Astrocyte (in vitro differentiated cells and primary cell): ENCODE measurements around the gene C12orf50. TPM values are rescaled to one million over a fixed set of nuclear protein-coding genes. Genes with fewer than 3 reads are reported as not detected.

Experiments used
- DNase-seq: peaks from one replicate; pipeline ENCODE4 v3.0.0-alpha.2; 2010; ENCODE audit warnings: low read depth
- FAIRE-seq: peaks from 2 replicates; lab custom pipeline; 2011; peaks lifted over from hg19 to GRCh38; lab: Jason Lieb, UNC
- H2AFZ ChIP-seq: 2 replicates; pipeline ENCODE4 v1.6.0; 2012; ENCODE audit warnings: low read depth, low read length, inconsistent platforms
- H3K27ac ChIP-seq: 2 replicates; pipeline ENCODE4 v1.5.1; 2011; ENCODE audit warnings: low read depth, low read length, inconsistent platforms
- H3K27me3 ChIP-seq: 2 replicates; pipeline ENCODE4 v1.6.0; 2011; ENCODE audit warnings: low read length, inconsistent platforms; ENCODE audit not compliant: insufficient read depth
- H3K36me3 ChIP-seq: 2 replicates; pipeline ENCODE4 v1.5.1; 2011; ENCODE audit warnings: low read length, inconsistent platforms; ENCODE audit not compliant: insufficient read depth
- H3K4me1 ChIP-seq: 2 replicates; pipeline ENCODE4 v1.5.1; 2011; ENCODE audit warnings: low read length, inconsistent platforms; ENCODE audit not compliant: insufficient read depth
- H3K4me2 ChIP-seq: 2 replicates; pipeline ENCODE4 v1.6.0; 2012; ENCODE audit warnings: low read length, inconsistent platforms
- H3K4me3 ChIP-seq: 2 replicates; pipeline ENCODE4 v1.5.1; 2011; ENCODE audit warnings: low read depth, mild to moderate bottlenecking, low read length, inconsistent platforms; ENCODE audit not compliant: insufficient read depth
- H3K79me2 ChIP-seq: 2 replicates; pipeline ENCODE4 v1.6.0; 2012; ENCODE audit warnings: mild to moderate bottlenecking, low read length, inconsistent platforms; ENCODE audit not compliant: insufficient read depth
- H3K9ac ChIP-seq: 2 replicates; pipeline ENCODE4 v1.6.0; 2012; ENCODE audit warnings: mild to moderate bottlenecking, low read length, inconsistent platforms
- H3K9me3 ChIP-seq: 2 replicates; pipeline ENCODE4 v1.5.1; 2012; ENCODE audit warnings: low read depth, mild to moderate bottlenecking, low read length, inconsistent platforms; ENCODE audit not compliant: insufficient read depth
- H4K20me1 ChIP-seq: 2 replicates; pipeline ENCODE4 v1.6.0; 2012; ENCODE audit warnings: low read length, inconsistent platforms; ENCODE audit not compliant: insufficient read depth
- H3K27ac Mint-ChIP-seq: one replicate; pipeline ENCODE4 v1.8.0; 2021; ENCODE audit warnings: mild to moderate bottlenecking, mixed read lengths; ENCODE audit not compliant: unreplicated experiment
- H3K27me3 Mint-ChIP-seq: one replicate; pipeline ENCODE4 v1.8.0; 2021; ENCODE audit warnings: low read depth, mixed read lengths; ENCODE audit not compliant: unreplicated experiment
- H3K36me3 Mint-ChIP-seq: one replicate; pipeline ENCODE4 v1.8.0; 2021; ENCODE audit warnings: low read depth, mixed read lengths; ENCODE audit not compliant: unreplicated experiment
- H3K4me1 Mint-ChIP-seq: one replicate; pipeline ENCODE4 v1.8.0; 2021; ENCODE audit warnings: low read depth, mixed read lengths; ENCODE audit not compliant: unreplicated experiment
- H3K4me3 Mint-ChIP-seq: one replicate; pipeline ENCODE4 v1.8.0; 2021; ENCODE audit warnings: mild to moderate bottlenecking, moderate library complexity, mixed read lengths; ENCODE audit not compliant: unreplicated experiment
- H3K9me3 Mint-ChIP-seq: one replicate; pipeline ENCODE4 v1.8.0; 2021; ENCODE audit warnings: mild to moderate bottlenecking, mixed read lengths; ENCODE audit not compliant: unreplicated experiment
- EZH2 ChIP-seq: IDR thresholded peaks from 2 replicates; pipeline ENCODE4 v1.6.1; 2012; ENCODE audit warnings: mild to moderate bottlenecking, low read length, inconsistent platforms; ENCODE audit not compliant: insufficient read depth
- total RNA-seq: library from RNA; stranded (reverse); gene quantifications from 2 replicates; pipeline ENCODE4 v1.2.1, GENCODE V29; 2021
- TF ChIP-seq, protein P1 (sequence below): IDR thresholded peaks from 2 replicates; pipeline ENCODE4 v1.5.1; 2011; ENCODE audit warnings: low read depth, mild to moderate bottlenecking, inconsistent platforms, low read length, moderate library complexity; ENCODE audit not compliant: insufficient read depth

C12orf50 gene
- total RNA-seq, 1 donor from 2014 or later = not detected

DNA sequence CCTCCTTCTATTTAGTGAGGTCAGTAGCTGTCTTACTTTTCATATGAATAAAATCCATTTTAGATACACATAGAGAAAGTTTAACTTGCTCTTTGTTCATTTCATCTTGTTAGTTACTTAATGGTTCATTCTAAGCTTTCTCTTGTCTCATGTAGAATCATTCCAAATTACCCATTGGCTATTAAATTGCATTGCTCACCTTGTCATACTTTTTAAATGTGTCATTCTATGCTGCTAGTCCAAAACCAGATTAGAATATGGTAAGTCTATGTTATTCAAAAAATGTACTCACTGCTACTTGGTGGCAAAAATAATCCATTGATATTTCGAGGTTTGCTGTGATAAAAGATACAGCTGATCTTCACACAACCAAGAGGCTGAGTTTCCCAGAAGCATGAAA, 3.0 kb downstream of the C12orf50 start:
- no peaks in the 10 kb centered on the region for H3K27me3 Mint-ChIP-seq
- H2AFZ ChIP-seq = no peak overlapping the region
- H3K9me3 Mint-ChIP-seq = peaks cover 1% of the 10 kb centered on the region
- no peak overlapping the region for H3K27ac Mint-ChIP-seq
- no peaks in the 10 kb centered on the region for H3K36me3 ChIP-seq
- no peak for DNase-seq
- no peaks in the 10 kb centered on the region for H3K9me3 ChIP-seq
- no peaks in the 10 kb centered on the region for H4K20me1 ChIP-seq
- no peaks in the 10 kb centered on the region for H3K79me2 ChIP-seq
- H3K27me3 ChIP-seq = no peaks in the 10 kb centered on the region
- H3K4me3 ChIP-seq = no peak overlapping the region
- TF ChIP-seq, protein P1, sequence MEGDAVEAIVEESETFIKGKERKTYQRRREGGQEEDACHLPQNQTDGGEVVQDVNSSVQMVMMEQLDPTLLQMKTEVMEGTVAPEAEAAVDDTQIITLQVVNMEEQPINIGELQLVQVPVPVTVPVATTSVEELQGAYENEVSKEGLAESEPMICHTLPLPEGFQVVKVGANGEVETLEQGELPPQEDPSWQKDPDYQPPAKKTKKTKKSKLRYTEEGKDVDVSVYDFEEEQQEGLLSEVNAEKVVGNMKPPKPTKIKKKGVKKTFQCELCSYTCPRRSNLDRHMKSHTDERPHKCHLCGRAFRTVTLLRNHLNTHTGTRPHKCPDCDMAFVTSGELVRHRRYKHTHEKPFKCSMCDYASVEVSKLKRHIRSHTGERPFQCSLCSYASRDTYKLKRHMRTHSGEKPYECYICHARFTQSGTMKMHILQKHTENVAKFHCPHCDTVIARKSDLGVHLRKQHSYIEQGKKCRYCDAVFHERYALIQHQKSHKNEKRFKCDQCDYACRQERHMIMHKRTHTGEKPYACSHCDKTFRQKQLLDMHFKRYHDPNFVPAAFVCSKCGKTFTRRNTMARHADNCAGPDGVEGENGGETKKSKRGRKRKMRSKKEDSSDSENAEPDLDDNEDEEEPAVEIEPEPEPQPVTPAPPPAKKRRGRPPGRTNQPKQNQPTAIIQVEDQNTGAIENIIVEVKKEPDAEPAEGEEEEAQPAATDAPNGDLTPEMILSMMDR = no peak
- no peak for TF ChIP-seq EZH2
- H3K27ac ChIP-seq = no peak overlapping the region
- H3K9ac ChIP-seq = no peak overlapping the region
- H3K4me2 ChIP-seq = no peak overlapping the region
- no peaks in the 10 kb centered on the region for H3K4me1 ChIP-seq
- no peaks in the 10 kb centered on the region for H3K36me3 Mint-ChIP-seq
- no peak for FAIRE-seq
- peaks cover 7% of the 10 kb centered on the region for H3K4me1 Mint-ChIP-seq
- no peak overlapping the region for H3K4me3 Mint-ChIP-seq

DNA sequence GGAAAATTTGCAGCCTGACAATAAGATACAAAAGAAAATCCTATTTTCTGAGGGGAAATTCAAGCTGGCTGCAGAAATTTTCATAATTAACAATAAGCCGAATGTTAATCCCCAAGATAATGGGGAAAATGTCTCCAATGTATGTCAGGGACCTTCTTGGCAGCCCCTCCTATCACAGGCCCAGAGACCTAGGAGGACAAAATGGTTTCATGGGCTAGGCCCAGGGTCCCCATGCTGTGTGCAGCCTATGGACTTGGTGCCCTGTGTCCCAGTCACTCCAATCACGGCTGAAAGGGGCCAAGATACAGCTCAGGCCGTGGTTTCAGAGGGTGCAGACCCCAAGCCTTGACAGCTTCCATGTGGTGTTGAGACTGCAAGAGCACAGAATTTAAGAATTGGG, 11.2 kb downstream of the C12orf50 start:
- Histone ChIP-seq H3K4me3 (no peak overlapping the region), H4K20me1 (no peaks in the 10 kb centered on the region), H3K4me1 (no peaks in the 10 kb centered on the region), H3K36me3 (no peaks in the 10 kb centered on the region), H3K9me3 (peaks cover 3% of the 10 kb centered on the region), H3K9ac (no peak overlapping the region), H3K4me2 (no peak overlapping the region), H3K79me2 (no peaks in the 10 kb centered on the region), H2AFZ (no peak overlapping the region), H3K27ac (no peak overlapping the region), H3K27me3 (no peaks in the 10 kb centered on the region)
- Mint-ChIP-seq H3K36me3 (no peaks in the 10 kb centered on the region), H3K27ac (no peak overlapping the region), H3K4me3 (no peak overlapping the region), H3K27me3 (no peaks in the 10 kb centered on the region), H3K4me1 (no peaks in the 10 kb centered on the region), H3K9me3 (peaks cover 15% of the 10 kb centered on the region)
- TF ChIP-seq, protein P1 = no peak
- no peak for TF ChIP-seq EZH2
- FAIRE-seq (no peak), DNase-seq (no peak)

DNA sequence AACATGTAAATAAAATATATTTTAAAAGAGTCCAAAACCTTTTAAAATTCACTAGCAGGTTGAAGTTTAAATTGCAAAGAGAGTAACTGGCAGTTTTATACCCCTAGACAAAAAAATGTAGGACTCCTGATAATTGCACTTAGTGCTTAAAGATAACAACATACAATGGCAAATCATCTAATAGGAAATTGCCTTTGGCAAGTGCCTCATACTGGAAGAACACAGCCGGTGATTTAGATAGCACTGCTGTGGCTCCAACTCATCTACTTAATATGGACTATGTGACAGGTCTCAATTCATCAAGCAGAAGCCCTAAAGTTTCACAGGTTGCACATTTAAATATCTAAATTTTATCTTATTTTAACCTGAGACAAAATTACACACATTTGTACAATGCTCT, 13.4 kb downstream of the C12orf50 start:
- Mint-ChIP-seq H3K4me3 (no peak overlapping the region), H3K27ac (no peak overlapping the region), H3K27me3 (no peaks in the 10 kb centered on the region), H3K9me3 (peaks cover 15% of the 10 kb centered on the region), H3K36me3 (no peaks in the 10 kb centered on the region), H3K4me1 (no peaks in the 10 kb centered on the region)
- no peak overlapping the region for H2AFZ ChIP-seq
- H4K20me1 ChIP-seq = no peaks in the 10 kb centered on the region
- H3K9me3 ChIP-seq = peaks cover 3% of the 10 kb centered on the region
- no peak for DNase-seq
- FAIRE-seq = no peak
- no peaks in the 10 kb centered on the region for H3K27me3 ChIP-seq
- H3K36me3 ChIP-seq = no peaks in the 10 kb centered on the region
- TF ChIP-seq, protein P1 = no peak
- TF ChIP-seq EZH2 = no peak
- H3K9ac ChIP-seq = no peak overlapping the region
- no peak overlapping the region for H3K4me3 ChIP-seq
- H3K4me2 ChIP-seq = no peak overlapping the region
- H3K79me2 ChIP-seq = no peaks in the 10 kb centered on the region
- H3K4me1 ChIP-seq = no peaks in the 10 kb centered on the region
- no peak overlapping the region for H3K27ac ChIP-seq
